NCI-H2029 (cell line): ENCODE data around the gene DIP2C.
"Not testable (repeated sequence)": the region's sequence is repeated elsewhere in the genome, so short reads cannot be mapped to it uniquely, and the experiment has no call there.

Experiments
- DNase-seq: peaks from one replicate; lab custom pipeline; 2025; lab: John Stamatoyannopoulos, UW

DIP2C gene, protein sequence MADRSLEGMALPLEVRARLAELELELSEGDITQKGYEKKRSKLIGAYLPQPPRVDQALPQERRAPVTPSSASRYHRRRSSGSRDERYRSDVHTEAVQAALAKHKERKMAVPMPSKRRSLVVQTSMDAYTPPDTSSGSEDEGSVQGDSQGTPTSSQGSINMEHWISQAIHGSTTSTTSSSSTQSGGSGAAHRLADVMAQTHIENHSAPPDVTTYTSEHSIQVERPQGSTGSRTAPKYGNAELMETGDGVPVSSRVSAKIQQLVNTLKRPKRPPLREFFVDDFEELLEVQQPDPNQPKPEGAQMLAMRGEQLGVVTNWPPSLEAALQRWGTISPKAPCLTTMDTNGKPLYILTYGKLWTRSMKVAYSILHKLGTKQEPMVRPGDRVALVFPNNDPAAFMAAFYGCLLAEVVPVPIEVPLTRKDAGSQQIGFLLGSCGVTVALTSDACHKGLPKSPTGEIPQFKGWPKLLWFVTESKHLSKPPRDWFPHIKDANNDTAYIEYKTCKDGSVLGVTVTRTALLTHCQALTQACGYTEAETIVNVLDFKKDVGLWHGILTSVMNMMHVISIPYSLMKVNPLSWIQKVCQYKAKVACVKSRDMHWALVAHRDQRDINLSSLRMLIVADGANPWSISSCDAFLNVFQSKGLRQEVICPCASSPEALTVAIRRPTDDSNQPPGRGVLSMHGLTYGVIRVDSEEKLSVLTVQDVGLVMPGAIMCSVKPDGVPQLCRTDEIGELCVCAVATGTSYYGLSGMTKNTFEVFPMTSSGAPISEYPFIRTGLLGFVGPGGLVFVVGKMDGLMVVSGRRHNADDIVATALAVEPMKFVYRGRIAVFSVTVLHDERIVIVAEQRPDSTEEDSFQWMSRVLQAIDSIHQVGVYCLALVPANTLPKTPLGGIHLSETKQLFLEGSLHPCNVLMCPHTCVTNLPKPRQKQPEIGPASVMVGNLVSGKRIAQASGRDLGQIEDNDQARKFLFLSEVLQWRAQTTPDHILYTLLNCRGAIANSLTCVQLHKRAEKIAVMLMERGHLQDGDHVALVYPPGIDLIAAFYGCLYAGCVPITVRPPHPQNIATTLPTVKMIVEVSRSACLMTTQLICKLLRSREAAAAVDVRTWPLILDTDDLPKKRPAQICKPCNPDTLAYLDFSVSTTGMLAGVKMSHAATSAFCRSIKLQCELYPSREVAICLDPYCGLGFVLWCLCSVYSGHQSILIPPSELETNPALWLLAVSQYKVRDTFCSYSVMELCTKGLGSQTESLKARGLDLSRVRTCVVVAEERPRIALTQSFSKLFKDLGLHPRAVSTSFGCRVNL (N-terminal part only)

DNA sequence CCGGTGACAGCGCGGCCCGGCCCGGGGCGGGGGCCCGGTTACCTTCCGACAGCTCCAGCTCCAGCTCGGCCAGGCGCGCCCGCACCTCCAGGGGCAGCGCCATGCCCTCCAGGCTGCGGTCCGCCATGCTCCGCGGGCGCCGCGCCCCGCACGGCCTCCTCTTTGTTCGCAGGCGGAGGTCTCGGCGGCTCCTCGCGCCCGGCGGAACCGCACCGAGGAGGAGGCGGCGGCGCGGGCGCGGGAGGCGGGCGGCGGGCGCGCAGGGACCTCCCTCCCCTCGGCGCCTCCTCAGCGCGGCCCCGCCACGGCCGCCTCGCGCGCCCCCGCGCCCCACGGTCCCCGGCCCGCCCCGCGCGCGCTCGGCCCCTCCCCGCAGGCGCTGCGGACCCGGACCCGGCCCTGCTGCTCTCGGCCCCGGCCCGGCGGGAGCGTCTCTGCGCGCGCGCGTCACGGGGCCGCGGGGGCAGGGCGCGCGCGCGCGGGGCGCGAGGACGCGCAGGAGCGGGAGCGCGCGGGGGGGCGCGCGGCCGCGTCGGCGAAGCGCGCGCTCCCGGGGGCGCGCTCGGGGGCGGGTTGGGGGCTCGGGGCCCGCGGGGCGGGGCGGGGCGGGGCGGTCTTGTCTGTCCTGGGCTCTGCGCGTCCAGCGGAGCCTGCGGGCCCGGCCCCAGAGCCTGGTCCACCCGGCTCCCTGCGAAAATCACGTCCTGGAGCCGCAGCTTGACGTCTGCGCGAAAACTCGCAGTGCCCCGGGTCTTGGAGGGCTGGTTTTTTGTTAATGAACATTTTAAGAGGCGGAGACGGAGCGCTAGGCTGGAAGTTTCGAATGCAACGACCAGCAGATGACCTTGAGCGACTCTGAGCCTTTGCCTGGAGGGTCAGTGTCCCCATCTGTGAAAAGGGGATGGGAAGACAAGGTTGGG is at the start of gene DIP2C:
TSS of gene DIP2C (minus strand) at position 217 of the 920 bp plus-strand sequence. CDS start at position 127, 90 bp downstream.
- DNase-seq: no peak

DNA sequence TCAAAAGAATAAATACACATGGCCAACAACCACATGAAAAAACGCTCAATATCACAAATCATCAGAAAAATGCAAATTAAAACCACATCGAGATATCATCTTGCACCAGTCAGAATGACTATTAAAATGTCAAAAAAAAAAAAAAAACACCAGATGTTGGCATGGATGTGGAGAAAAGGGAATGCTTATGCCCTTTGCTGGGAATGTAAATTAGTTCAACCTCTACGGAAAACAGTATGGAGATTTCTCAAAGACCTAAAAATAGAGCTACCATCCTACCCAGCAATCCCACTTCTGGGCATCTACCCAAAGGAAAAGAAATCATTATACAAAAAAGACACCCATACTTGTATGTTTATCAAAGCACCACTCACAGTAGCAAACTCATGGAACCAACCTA is 45.0 kb upstream of the DIP2C start:
- DNase-seq: no peak

DNA sequence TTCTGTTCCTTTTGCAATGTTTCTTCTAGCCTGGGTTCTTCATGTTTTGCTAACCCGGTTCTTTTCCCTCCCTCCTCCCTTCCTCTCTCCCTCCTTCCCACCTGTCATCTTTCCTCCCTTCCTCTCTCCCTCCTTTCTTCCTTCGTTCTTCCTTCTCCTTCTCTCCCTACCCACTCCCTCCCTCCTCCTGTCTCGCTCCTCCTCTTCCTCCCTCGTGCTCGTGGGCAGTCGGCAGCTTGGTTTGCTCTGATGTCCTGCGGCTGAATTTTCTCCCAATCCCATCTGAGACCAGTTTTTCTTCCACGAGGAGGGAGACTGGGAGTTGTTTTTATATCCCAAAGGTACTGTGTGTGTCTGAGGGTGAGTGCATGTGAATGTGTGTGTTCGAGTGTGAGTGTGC is 43.6 kb upstream of the DIP2C start:
- DNase-seq: no peak

DNA sequence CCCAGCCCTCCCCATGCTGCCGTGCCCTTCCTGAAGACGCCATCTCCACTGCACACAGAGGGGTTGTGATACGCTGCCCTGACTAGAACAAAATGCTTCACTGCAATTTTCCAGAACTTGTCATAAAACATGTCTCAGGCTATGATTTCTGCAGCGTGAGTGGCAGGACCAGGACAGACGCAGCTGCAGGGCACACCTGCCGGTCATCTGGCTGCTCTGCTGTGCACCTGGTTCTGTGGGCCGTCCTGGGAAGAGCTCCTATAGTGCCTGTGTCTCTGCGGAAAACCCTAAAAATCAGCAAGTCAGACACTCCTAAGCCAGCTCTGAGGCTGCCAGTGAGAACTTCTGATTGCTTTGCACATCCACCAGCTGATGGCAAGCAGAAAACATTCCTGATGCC is 39.7 kb upstream of the DIP2C start:
- no peak for DNase-seq

DNA sequence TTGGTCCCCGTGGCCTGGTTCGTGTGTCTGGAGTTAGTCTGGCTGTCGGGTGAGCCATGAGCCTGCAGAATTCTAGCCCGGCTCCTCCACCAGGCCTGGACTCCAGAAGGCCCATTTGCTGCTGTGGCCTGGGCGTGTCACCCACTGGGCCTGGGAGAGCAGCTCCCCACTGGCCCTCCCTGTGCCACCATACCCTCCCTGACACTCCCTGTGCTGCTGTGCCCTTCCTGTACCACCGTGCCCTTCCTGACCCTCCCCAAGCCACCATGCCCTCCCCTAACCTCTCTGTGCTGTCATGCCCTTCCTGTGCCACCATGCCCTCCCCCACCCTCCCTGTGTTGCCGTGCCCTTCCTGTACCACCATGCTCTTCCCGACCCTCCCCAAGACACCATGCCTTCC is 39.1 kb upstream of the DIP2C start:
- no peak for DNase-seq

DNA sequence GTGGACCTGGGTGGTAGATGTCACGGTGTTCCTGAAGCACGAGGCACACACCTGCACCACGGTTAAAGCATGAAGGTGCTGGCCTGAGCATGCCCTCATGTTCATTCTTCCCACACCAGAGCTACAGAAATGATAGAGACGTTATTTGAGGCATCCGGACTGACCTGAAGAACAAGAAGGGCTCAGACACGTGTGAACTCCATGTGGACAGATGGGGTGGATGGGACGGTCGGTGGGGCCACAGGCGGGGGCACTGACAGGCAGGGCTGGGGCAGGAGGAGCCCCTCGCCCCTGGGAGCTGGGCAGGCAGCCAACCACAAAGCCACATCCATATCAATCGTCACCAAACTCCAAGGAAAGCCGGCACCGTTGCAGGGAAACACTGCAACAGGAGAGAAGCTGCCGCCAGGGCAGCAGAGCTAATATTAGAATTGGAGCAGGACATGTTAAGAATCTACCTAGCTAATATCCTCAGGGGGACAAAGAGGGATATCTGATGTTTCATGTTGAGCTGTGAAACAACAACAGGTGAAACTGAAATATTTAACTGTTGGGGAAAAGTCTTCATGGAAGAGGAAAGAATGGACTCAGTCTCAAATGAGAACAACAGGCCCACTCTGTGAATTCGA is 37.8 kb upstream of the DIP2C start:
- no peak for DNase-seq

DNA sequence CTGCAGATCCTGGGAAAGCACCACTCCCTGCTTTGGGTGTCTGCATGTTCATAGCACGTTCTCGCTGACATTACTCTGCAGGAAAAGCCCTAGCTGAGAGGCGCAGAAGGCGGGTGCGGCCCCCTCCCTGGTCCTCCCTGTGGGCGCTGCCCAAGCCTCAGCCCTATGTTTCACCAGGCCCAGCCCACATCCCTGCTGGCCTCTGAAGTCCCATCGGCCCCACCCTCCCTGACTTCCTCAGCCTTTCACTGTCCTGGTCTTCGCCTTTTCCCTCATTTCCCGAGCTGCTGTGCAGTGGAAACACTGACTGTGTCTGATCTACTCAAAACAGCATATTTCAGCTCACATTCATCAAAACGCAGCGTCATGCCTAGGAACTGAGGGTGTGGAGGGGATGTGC is 36.3 kb upstream of the DIP2C start:
- no peak for DNase-seq

DNA sequence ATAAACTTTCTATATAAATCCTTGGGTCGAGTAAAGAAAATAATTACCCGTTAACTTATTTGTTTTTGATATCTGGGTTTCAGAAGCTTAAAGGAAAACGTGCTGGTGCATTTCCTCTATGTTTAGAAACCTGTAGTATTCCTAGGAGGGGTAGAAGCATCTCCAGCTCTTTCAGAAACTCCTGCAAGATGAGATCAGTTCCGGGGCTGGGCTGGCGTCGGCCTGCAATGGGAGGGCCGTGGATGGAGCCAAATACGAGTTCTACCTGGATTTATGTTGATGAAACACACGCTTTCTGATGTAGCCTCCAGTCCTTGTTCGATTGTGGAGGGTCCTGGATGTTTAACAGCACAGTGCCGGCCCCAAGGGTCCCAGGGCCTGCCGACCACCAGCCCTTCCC is 35.8 kb upstream of the DIP2C start:
- no peak for DNase-seq

DNA sequence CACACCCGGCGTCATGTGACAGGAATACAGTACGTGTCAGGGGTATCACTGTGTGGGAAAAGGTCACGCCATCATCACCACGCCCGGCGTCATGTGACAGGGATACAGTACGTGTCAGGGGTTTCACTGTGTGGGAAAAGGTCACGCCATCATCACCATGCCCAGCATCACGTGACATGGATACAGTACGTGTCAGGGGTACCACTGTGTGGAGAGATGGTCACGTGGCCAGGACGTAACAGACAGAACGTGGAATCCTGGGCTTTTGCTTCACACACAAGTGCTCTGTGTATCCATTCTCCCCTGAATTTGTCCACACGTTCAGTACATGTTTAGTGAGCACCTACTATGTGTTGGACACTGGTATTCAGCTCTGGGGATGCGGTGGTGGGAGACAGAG is 34.5 kb upstream of the DIP2C start:
- DNase-seq: no peak

DNA sequence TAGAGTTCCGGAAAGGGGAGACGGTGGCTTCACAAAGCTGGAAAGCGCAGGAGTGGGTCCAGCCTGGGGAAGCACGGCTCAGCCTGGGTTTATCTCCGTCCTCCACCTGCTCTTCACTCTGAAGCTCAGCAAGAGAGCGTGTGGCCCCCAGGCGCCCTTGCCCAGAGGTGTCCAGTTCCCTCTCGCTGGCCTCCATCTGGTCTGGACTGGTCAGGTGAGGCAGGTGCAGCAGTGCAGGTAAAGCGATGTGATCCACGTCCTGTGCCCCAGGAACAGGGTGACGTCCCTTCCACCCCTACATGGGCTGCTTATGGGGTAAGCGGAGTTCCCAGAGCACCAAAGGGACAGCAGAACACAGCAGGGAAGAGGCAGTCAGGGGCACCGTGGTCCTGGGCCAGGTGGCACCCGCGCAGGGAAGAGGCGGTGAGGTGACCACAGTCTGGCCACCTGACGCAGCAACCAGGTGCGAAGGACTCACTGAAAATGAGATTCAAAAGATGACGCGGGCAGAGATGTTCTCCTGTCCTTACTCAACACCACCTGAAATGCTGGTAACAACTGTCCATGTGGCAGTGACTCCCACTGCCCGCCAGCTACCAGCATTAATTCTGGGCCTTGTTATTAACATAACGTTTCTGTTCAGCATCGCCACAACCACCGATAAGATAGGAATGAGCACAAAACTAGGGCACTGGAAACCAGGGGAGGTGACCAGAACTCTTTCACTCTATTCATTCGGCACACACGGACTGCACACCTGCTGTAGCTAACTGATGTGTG is 33.0 kb upstream of the DIP2C start:
- no peak for DNase-seq

DNA sequence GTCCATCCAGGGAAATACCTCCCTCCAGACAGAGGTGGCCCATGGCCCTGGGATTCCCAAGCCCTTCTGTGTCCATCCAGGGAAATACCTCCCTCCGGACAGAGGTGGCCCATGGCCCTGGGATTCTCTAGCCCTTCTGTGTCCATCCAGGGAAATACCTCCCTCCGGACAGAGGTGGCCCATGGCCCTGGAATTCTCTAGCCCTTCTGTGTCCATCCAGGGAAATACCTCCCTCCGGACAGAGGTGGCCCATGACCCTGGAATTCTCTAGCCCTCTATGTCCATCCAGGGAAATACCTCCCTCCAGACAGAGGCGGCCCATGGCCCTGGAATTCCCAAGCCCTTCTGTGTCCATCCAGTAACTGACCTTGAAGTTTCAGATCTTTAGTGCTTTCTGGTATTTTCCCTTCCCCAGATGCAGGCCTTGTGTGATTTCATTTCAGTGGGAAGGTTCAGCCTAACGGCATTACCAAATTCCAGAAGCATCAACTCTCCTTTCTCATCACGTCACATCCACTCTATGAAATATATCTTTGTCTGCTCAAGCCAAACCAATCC is 28.8 kb upstream of the DIP2C start:
- DNase-seq: no peak

DNA sequence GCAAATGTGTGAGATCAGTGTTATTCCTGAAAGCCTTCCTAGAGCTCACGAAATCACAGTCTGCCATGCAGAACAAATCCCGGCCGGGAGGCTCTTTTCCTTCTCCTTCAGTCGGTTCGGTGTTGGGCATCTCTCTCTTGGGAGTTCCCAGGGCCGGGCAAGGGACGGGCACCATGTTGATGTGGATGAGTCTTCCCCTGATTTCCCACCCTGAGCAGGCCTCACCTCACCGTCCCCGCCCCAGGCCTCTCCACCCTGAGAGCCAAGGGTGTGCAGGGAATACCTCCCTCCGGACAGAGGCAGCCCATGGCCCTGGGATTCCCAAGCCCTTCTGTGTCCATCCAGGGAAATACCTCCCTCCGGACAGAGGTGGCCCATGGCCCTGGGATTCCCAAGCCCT is 28.0 kb upstream of the DIP2C start:
- DNase-seq: no peak

DNA sequence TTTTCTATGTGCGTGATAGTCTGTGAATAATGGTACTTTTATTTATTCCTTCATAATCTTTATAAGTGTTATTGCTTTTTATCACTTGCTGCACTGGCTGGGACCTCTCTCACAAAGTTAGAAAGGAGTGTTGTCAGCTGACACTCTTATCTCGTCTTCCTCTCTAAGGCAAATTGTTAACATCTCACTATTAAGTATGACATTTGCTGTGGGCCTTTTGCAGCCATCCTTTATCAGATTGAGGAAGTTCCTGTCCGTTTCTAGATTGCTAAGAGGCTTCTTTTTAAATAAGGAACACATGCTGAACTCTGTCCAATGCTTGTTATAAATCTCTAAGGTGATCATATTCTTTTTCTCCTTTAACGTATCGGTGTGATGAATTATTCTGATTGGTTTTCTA is 27.4 kb upstream of the DIP2C start:
- DNase-seq: no peak

DNA sequence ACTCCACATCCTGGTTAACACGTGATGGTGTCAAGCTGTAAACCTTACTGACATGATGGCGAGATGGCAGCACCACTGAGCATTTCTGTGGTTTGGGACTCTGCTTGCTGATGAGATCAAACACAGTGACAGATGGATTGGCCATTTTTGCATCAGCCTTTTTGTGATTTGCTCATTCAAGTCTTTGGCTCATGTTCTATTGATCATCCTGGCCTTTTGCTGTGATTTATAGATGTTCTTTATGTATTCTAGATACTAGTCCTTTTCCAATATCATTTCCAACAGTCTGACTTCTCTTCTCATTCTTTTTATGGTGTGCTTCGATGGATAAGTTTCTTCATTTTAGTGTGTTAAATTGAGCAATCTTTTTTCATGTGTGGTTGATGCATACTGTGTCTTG is 24.7 kb upstream of the DIP2C start:
- no peak for DNase-seq

DNA sequence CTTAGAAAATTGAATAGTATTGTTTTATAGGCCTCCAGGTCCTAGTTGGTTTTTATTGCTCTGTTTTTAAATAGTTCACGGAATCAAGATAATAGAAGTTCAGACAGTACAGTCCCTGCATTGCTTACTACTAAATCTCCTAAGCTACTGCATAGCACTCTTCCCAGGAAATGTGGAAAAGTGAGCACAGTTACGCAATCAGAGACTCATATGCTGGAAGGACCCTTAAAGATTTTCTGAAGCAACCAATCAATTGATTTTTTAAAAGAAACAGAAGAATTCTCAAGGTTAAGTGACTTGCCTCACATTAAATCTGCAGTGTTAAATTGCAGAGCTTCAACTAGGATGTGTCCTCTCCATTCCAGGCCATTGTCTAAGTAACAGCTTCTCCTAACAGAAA is 23.1 kb upstream of the DIP2C start:
- DNase-seq: no peak

DNA sequence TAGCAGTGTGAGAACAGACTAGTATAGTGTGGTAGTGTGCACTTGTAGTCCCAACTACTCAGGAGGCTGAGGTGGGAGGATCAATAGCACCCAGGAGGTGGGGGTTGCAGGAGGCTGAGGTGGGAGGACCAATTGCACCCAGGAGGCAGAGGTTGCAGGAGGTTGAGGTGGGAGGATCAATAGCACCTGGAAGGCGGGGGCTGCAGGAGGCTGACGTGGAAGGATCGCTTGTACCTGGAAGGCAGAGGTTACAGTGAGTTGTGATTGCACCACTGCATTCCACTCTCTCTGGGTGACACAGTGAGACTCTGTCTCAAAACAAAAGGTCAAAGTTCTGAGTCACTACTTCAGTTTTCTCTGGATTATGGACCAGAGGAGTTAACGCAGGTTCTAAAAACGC is 22.6 kb upstream of the DIP2C start:
- no peak for DNase-seq

DNA sequence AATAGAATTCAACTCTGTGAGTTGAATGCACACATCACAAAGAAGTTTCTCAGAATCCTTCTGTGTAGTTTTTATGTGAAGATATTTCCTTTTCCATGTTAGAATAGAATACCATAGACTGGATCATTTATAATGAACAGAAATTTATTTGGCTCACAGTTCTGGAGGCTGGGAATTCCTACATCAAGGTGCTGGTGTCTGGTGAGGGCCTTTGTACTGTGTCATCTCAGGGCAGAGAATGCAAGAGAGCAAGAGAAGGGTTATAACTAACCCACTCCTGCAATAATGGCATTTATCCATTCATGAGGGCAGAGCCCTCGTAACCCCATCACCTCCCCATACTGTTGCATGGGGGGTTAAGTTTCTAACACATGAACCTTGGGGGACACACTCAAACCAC is 18.4 kb upstream of the DIP2C start:
- no peak for DNase-seq

DNA sequence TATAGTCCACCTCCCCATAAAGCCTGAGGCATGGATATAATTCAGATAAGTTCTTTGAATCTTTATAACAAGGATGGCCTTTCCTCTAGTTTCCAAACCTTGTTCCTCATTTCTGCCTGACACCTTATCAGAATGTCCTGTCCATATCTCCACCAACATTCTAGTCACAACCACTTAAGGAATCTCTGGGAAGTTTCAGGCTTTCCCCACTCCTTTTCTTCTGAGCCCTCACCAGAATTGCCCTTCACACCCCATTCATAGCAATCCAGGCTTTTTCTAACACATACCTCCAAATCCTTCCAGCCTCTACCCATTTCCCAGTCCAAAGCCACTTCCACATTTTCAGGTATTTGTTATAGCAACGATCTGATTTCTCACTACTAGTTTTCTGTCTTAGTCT is 18.0 kb upstream of the DIP2C start:
- DNase-seq: no peak

DNA sequence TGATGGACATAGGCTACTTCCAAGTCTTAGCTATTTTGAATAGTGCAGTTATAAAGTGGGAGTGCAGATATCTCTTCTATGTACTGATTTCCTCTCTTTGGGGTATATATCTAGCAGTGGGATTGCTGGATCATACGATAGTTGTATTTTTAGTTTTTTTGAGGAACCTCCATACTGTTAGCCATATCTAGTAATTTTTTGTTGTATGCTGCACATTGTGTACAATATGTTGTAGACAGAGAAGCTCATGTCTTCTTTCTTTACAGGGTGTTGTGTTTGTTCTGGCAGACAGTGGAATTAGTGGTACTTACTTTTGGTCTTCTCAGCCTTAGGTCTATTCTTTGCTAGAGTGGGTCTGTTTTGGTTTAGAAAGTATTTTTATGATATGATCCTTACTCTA is 13.7 kb upstream of the DIP2C start:
- no peak for DNase-seq

DNA sequence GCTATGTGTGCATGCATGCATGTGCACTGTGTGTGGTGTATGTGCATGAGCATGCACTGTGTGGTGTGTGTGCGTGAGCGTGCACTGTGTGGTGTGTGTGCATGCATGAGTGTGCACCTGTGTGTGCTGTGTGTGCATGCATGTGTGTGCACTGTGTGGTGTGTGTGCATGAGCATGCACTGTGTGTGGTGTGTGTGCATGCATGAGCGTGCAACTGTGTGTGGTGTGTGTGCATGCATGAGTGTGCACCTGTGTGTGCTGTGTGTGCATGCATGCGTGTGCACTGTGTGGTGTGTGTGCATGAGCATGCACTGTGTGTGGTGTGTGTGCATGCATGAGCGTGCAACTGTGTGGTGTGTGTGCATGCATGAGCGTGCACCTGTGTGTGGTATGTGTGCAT is 10.7 kb upstream of the DIP2C start:
- DNase-seq: not testable (repeated sequence)
